Thymus (tissue), 11 donors: ENCODE results near the gene PRKACB. TPM values are rescaled to one million over a fixed set of nuclear protein-coding genes. Genes with fewer than 3 reads are reported as not detected.
"Not testable (repeated sequence)": the region's sequence is repeated elsewhere in the genome, so short reads cannot be mapped to it uniquely, and the experiment has no call there.

ENCODE experiments used
- DNase-seq, 9 donors: peaks; one replicate each; pipeline ENCODE4 v3.0.0-alpha.2; 2013; ENCODE audit warnings: low spot score in 9 of 9, low read depth in 6 of 9, missing footprints in 1 of 9
- H3K27ac ChIP-seq, 2 donors: one replicate each; pipeline ENCODE4 v1.5.1; 2013; ENCODE audit warnings: control low read depth in 1 of 2, low read depth in 1 of 2, low read length in 1 of 2, mild to moderate bottlenecking in 1 of 2, moderate library complexity in 1 of 2
- H3K27me3 ChIP-seq, 2 donors: one replicate each; pipeline ENCODE4 v1.5.1; 2013; ENCODE audit warnings: low read length in 1 of 2; ENCODE audit not compliant: control insufficient read depth in 2 of 2, insufficient read depth in 1 of 2
- H3K36me3 ChIP-seq, 2 donors: one replicate each; pipeline ENCODE4 v1.5.1; 2013; ENCODE audit warnings: low read length in 1 of 2, mild to moderate bottlenecking in 1 of 2, moderate library complexity in 1 of 2; ENCODE audit not compliant: control insufficient read depth in 2 of 2, insufficient read depth in 2 of 2
- H3K4me1 ChIP-seq, 2 donors: one replicate each; pipeline ENCODE4 v1.5.1; 2013; ENCODE audit warnings: low read length in 2 of 2; ENCODE audit not compliant: control insufficient read depth in 2 of 2, insufficient read depth in 2 of 2
- H3K4me3 ChIP-seq, 2 donors: one replicate each; pipeline ENCODE4 v1.5.1; 2013; ENCODE audit warnings: low read length in 2 of 2, control low read depth in 1 of 2, mild to moderate bottlenecking in 1 of 2
- H3K9me3 ChIP-seq, 2 donors: one replicate each; pipeline ENCODE4 v1.5.1; 2013; ENCODE audit warnings: low read length in 1 of 2, mild to moderate bottlenecking in 1 of 2; ENCODE audit not compliant: control insufficient read depth in 2 of 2, insufficient read depth in 1 of 2
- WGBS: extraction: QIAGEN DNeasy Blood & Tissue Kit; methylation state at CpG from one replicate; pipeline ENCODE4 v1.1.7; 2013; 5-methylcytosine and 5-hydroxymethylcytosine counted together
- polyA plus RNA-seq: library from polyadenylated mRNA; stranded (reverse); fragments of 200-250 nt; gene quantifications from one replicate; pipeline ENCODE4 v1.2.3, GENCODE V29; 2013
- total RNA-seq: library from RNA; stranded (reverse); fragments of 120-200 nt; gene quantifications from one replicate; pipeline ENCODE4 v1.2.4, GENCODE V29; 2013
- donor health status: healthy.

Gene PRKACB
- total and polyA plus RNA-seq, 2 donors, result 52.1 to 95.0 TPM

DNA sequence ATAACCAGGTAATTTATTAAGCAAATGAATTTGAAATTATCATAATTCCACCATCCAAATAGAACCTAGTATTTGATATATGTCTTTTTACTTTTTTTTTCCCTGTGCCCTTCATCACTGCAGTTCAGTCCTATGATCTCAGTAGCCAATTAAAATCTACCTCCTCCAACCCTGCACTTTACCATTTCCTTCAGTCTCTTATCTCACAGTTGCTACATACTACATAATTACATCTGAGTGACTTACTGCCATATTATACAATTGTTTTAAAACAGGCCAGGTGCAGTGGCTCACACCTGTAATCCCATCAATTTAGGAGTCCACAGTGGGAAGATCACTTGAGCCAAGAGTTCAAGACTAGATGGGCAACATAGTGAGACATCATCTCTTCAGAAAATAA is 73.2 kb downstream of the PRKACB start:
- Histone ChIP-seq H3K36me3 (peaks cover 7 to 31% of the 10 kb centered on the region in 2 donors), H3K27ac (no peak overlapping the region), H3K27me3 (no peaks in the 10 kb centered on the region), H3K4me1 (no peaks in the 10 kb centered on the region), H3K9me3 (no peaks in the 10 kb centered on the region), H3K4me3 (no peak overlapping the region)
- no peak for DNase-seq

GRCh38 chr1:84223751-84224432 is 79.8 kb downstream of the PRKACB start:
- WGBS, result 67% methylated on average over 3 of the region's 3 CpGs
- no peak overlapping the region for H3K4me3 ChIP-seq
- peaks cover 0 to 6% of the 10 kb centered on the region in 2 donors for H3K9me3 ChIP-seq
- DNase-seq, result no peak
- H3K27me3 ChIP-seq, result no peaks in the 10 kb centered on the region
- peaks cover 3 to 21% of the 10 kb centered on the region in 2 donors for H3K36me3 ChIP-seq
- no peak overlapping the region for H3K27ac ChIP-seq
- H3K4me1 ChIP-seq, result peaks cover 0 to 4% of the 10 kb centered on the region in 2 donors

- H3K27me3 ChIP-seq, result no peaks in the 10 kb centered on the region
- no peak overlapping the region for H3K27ac ChIP-seq
- peaks cover 0 to 6% of the 10 kb centered on the region in 2 donors for H3K9me3 ChIP-seq
- no peak overlapping the region for H3K4me3 ChIP-seq
- peaks cover 0 to 17% of the 10 kb centered on the region in 2 donors for H3K36me3 ChIP-seq
- peaks cover 0 to 4% of the 10 kb centered on the region in 2 donors for H3K4me1 ChIP-seq
- 96% methylated on average over 1 of the region's 1 CpG for WGBS
- no peak for DNase-seq
Measured at GRCh38 chr1:84224905-84225304, 80.8 kb downstream of the PRKACB start.

GRCh38 chr1:84225646-84226045 is 81.6 kb downstream of the PRKACB start:
- no peak for DNase-seq
- Histone ChIP-seq H3K27ac (no peak overlapping the region), H3K4me3 (no peak overlapping the region), H3K4me1 (peaks cover 0 to 4% of the 10 kb centered on the region in 2 donors), H3K9me3 (peaks cover 0 to 6% of the 10 kb centered on the region in 2 donors), H3K27me3 (no peaks in the 10 kb centered on the region), H3K36me3 (peaks cover 0 to 17% of the 10 kb centered on the region in 2 donors)
- WGBS, result 76% methylated on average over 1 of the region's 1 CpG

DNA sequence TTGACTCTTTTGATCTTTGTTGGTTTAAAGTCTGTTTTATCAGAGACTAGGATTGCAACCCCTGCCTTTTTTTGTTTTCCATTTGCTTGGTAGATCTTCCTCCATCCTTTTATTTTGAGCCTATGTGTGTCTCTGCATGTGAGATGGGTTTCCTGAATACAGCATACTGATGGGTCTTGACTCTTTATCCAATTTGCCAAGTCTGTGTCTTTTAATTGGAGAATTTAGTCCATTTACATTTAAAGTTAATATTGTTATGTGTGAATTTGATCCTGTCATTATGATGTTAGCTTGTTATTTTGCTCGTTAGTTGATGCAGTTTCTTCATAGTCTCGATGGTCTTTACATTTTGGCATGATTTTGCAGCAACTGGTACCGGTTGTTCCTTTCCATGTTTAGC is 88.6 kb downstream of the PRKACB start:
- not testable (repeated sequence) for DNase-seq, H3K27ac ChIP-seq, H3K9me3 ChIP-seq, H3K4me1 ChIP-seq, H3K27me3 ChIP-seq, H3K4me3 ChIP-seq
- 98% methylated on average over 3 of the region's 3 CpGs for WGBS
- peaks cover 5 to 24% of the 10 kb centered on the region in 2 donors for H3K36me3 ChIP-seq

DNA sequence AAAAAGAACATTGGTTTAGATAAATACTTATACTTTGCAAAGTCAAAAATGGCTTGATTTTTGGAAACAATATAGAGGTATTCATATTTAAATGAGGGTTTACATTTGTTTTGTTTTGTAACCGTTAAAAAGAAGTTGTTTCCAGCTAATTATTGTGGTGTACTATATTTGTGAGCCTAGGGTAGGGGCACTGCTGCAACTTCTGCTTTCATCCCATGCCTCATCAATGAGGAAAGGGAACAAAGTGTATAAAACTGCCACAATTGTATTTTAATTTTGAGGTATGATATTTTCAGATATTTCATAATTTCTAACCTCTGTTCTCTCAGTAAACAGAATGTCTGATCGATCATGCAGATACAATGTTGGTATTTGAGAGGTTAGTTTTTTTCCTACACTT is 92.2 kb downstream of the PRKACB start:
- H3K27ac ChIP-seq, result no peak overlapping the region
- no peak for DNase-seq

GRCh38 chr1:84242641-84243040 is 98.6 kb downstream of the PRKACB start:
- Histone ChIP-seq H3K27ac (no peak overlapping the region), H3K27me3 (no peaks in the 10 kb centered on the region), H3K36me3 (peaks cover 8 to 16% of the 10 kb centered on the region in 2 donors), H3K4me1 (no peaks in the 10 kb centered on the region), H3K9me3 (no peaks in the 10 kb centered on the region), H3K4me3 (no peak overlapping the region)
- DNase-seq, result no peak
- 55% methylated on average over 3 of the region's 3 CpGs for WGBS

More for the DNA sequence above, 92.2 kb downstream of the PRKACB start:
- Histone ChIP-seq H3K36me3 (peaks cover 13 to 35% of the 10 kb centered on the region in 2 donors), H3K4me1 (no peaks in the 10 kb centered on the region), H3K27me3 (no peaks in the 10 kb centered on the region), H3K4me3 (no peak overlapping the region), H3K9me3 (no peaks in the 10 kb centered on the region)
- WGBS, result 83% methylated on average over 2 of the region's 2 CpGs

- Histone ChIP-seq H3K36me3 (no peaks in the 10 kb centered on the region), H3K4me1 (no peaks in the 10 kb centered on the region), H3K27me3 (no peaks in the 10 kb centered on the region), H3K4me3 (no peak overlapping the region), H3K9me3 (no peaks in the 10 kb centered on the region), H3K27ac (no peak overlapping the region)
- WGBS, result 59% methylated on average over 3 of the region's 3 CpGs
- no peak for DNase-seq
Measured at GRCh38 chr1:84245563-84245962, 101.5 kb downstream of the PRKACB start.

- no peaks in the 10 kb centered on the region for H3K4me1 ChIP-seq
- no peak overlapping the region for H3K27ac ChIP-seq
- DNase-seq, result no peak
- H3K9me3 ChIP-seq, result no peaks in the 10 kb centered on the region
- H3K27me3 ChIP-seq, result no peaks in the 10 kb centered on the region
- H3K36me3 ChIP-seq, result no peaks in the 10 kb centered on the region
- 38% methylated on average over 4 of the region's 4 CpGs for WGBS
- no peak overlapping the region for H3K4me3 ChIP-seq
Measured at GRCh38 chr1:84246213-84246612, 102.1 kb downstream of the PRKACB start.
